Measurements from ENCODE around the gene THTPA. TPM values are rescaled to one million over a fixed set of nuclear protein-coding genes. Genes with fewer than 3 reads are reported as not detected.

Gene THTPA
- total and polyA plus RNA-seq, 2 of the 4 experiments (the other 2 are of a cell fraction) = 5.0 to 9.2 TPM

DNA sequence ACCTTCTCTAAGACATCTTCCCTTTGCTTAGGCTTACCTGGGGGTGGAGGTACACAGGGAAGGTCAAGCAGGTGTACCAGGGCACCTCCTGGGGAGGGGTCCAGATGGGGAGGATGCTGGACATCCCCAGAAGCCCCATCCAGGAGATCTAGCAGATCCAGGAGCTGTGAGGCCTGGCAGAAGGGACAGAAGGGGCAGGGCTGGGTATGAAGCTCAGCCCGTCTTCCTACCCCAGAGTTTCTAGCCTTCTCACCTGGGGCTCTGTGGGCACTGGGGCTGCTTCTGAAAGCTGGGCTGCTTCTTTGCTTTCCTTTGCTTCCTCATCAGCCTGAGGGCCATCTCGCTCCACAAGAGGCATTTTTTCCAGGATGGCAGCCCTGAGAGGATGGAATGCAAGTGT lies 5.2 kb downstream of the THTPA start (continued):
- no peak for TF ChIP-seq MAFK (IDR thresholded peaks at IDR 0.05; ENCODE audit: low read depth, low read length)

DNA sequence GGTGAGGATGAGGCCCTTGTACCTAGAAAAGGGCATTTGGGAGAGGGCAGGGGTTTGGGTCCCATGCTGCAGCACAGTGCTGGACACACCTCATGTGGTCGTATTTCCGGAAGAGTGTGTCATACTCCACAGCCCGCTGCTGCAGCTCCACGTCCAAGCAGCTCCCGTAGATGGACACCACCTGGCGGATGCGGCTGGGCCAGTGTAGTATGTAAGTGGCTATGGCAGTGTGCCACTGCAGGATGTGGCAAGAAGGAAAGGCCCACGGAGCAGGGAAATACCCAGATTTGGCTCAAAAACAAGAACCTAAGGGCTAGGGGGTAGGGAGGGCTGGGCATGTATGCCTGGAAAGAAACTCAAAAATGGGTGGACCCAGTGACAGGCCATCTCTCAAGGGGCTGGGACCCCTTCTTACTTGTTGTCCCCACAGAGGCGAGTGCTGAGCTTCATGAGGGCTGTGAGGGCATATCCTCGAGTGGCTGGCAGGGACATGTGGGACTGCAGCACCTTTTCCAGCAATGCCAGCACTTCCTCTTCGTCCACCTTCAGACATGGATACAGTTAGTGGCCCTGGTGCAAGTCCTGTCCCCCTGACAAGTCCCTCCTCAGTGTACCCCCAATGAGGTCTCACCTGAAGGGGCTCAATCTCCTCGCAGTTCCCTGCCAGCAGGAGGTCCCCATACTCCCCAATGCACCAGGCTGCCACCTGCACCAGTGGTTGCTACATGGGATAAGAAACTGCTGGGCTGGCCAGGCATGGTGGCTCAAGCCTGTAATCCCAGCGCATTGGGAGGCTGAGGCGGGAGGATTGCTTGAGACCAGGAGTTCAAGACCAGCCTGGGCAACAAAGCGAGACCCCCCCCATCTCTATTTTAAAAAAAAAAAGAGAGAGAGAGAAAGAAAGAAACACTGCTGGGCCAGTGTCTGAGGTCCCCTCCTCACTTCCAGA lies 6.1 kb downstream of the THTPA start:
- CTCF ChIA-PET = interaction anchor here (0.6 to 4.2 kb wide), 3 partner anchors 84 to 182 kb away, joined by 3 to 30 read pairs (median 3); no protein-coding TSS in a partner anchor
- Histone ChIP-seq H3K14ac (replicated peaks; ENCODE audit: low read depth, low read length) (no peak overlapping the region), H2BK15ac (ENCODE audit: low read depth, low read length) (no peak overlapping the region), H3K27ac (ENCODE audit: insufficient read depth, low read length) (no peak overlapping the region), H3K4me2 (ENCODE audit: low read depth, low read length) (no peak overlapping the region), H3K23ac (ENCODE audit: low read depth, low read length) (no peak overlapping the region), H3K4ac (ENCODE audit: low read depth, low read length) (no peak overlapping the region), H3K9ac (ENCODE audit: low read depth, low read length) (no peak overlapping the region), H3K79me1 (ENCODE audit: low read depth in 1 of 2, low read length in 2 of 2) (peaks cover 5 to 7% of the 10 kb centered on the region in 2 experiments; a peak in 3 of 4 replicates), H2AK9ac (replicated peaks; ENCODE audit: low read depth, low read length, poor library complexity) (no peak overlapping the region), H3K27me3 (ENCODE audit: control insufficient read depth, insufficient read depth, low read length) (no peaks in the 10 kb centered on the region), H3K36me3 (ENCODE audit: control insufficient read depth, insufficient read depth, low read length) (peaks cover 7% of the 10 kb centered on the region), H4K20me1 (ENCODE audit: insufficient read depth, low read length) (no peaks in the 10 kb centered on the region), H3K9me3 (ENCODE audit: control insufficient read depth, insufficient read depth, low read length) (no peaks in the 10 kb centered on the region), H4K91ac (ENCODE audit: insufficient read depth, low read depth, low read length) (no peak overlapping the region), H2BK5ac (ENCODE audit: low read depth, low read length, poor library complexity, severe bottlenecking) (no peak overlapping the region), H3K4me3 (ENCODE audit: insufficient read depth, low read depth, low read length) (no peak overlapping the region), H4K8ac (ENCODE audit: low read depth in 2 of 2, low read length in 2 of 2) (no peak overlapping the region), H3K9me1 (ENCODE audit: insufficient read depth, low read length) (peaks cover 7% of the 10 kb centered on the region; the same call in 1 of the 2 replicates), H3K4me1 (ENCODE audit: control insufficient read depth, insufficient read depth, low read length) (peaks cover under 1% of the 10 kb centered on the region; the same call in 1 of the 2 replicates), H2BK120ac (ENCODE audit: low read depth, low read length) (no peak overlapping the region), H3K56ac (ENCODE audit: extremely low read depth, insufficient read depth, low read length) (no peak overlapping the region), H2AK5ac (ENCODE audit: low read depth, low read length) (no peak overlapping the region), H3K18ac (ENCODE audit: low read depth, low read length) (no peak overlapping the region), H2BK20ac (ENCODE audit: low read depth, low read length) (no peak overlapping the region), H2AFZ (replicated peaks; ENCODE audit: low read length, poor library complexity) (no peak overlapping the region), H4K5ac (ENCODE audit: low read depth, low read length) (no peak overlapping the region)
- no TSS peak for BruUV-seq (replicated peaks)
- ATAC-seq (ENCODE audit: low read depth) = no peak
- in situ Hi-C loops (cut with MboI; ENCODE audit: low sequenced_read_pairs) = no loop called here
- dilution Hi-C loops (cut with HindIII; ENCODE audit: low sequenced_read_pairs, unreplicated experiment) = no loop called here
- intact Hi-C loops (cut with micrococcal nuclease) = loop anchor here (1.0 kb wide), 1 partner anchor 84 kb away; no protein-coding TSS in a partner anchor
- DNase-seq = no peak
- WGBS, 2 experiments (ENCODE audit: extremely low coverage in 2 of 2, insufficient read length in 1 of 2) = 85% methylated on average over 7 of the region's 15 CpGs; no CpG with 5 or more reads in 1 of the 2 experiments
- TF ChIP-seq CTCF (conservative IDR thresholded peaks at IDR 0.05; ENCODE audit: low read depth, low read length) (no peak), MXI1 (IDR thresholded peaks at IDR 0.05; ENCODE audit: borderline replicate concordance, low read depth, low read length) (no peak), CEBPB (IDR thresholded peaks at IDR 0.05; ENCODE audit: low read depth, low read length) (no peak), BHLHE40 (IDR thresholded peaks at IDR 0.05; ENCODE audit: low read depth, low read length) (no peak), RAD21 (IDR thresholded peaks at IDR 0.05; ENCODE audit: low read length) (no peak), POLR2A (IDR thresholded peaks at IDR 0.05; ENCODE audit: low read depth, low read length) (no peak), MAFK (IDR thresholded peaks at IDR 0.05; ENCODE audit: low read depth, low read length) (no peak), MAZ (IDR thresholded peaks at IDR 0.05; ENCODE audit: borderline replicate concordance, low read depth, low read length) (no peak), SMC3 (IDR thresholded peaks at IDR 0.05; ENCODE audit: low read depth, low read length) (no peak)
- POLR2A ChIA-PET (ENCODE audit: unreplicated experiment) = interaction anchor here (1.0 kb wide), 1 partner anchor 84 kb away, joined by 3 read pairs; no protein-coding TSS in a partner anchor

Data from IMR-90 (cell line).